Measurements from ENCODE around the gene PCSK4. TPM values are rescaled to one million over a fixed set of nuclear protein-coding genes. Genes with fewer than 3 reads are reported as not detected.

PCSK4 gene
- total and polyA plus RNA-seq, 2 of the 13 experiments (the other 11 are each of a cell fraction or from before 2014, with no cell fraction given): 2.0 to 2.7 TPM

GRCh38 chr19:1522838-1523237, 32.7 kb upstream of the PCSK4 start (continued):
- TF ChIP-seq, protein P1, sequence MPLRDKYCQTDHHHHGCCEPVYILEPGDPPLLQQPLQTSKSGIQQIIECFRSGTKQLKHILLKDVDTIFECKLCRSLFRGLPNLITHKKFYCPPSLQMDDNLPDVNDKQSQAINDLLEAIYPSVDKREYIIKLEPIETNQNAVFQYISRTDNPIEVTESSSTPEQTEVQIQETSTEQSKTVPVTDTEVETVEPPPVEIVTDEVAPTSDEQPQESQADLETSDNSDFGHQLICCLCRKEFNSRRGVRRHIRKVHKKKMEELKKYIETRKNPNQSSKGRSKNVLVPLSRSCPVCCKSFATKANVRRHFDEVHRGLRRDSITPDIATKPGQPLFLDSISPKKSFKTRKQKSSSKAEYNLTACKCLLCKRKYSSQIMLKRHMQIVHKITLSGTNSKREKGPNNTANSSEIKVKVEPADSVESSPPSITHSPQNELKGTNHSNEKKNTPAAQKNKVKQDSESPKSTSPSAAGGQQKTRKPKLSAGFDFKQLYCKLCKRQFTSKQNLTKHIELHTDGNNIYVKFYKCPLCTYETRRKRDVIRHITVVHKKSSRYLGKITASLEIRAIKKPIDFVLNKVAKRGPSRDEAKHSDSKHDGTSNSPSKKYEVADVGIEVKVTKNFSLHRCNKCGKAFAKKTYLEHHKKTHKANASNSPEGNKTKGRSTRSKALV (CRISPR knock-in tag; IDR thresholded peaks at IDR 0.05): no peak
- TF ChIP-seq USF2 (IDR thresholded peaks at IDR 0.05; ENCODE audit: low read depth, low read length): 0 out of 2 replicates have a peak, but pooled peaks have one; percentile 9
- TF ChIP-seq USF2 (CRISPR knock-in tag; IDR thresholded peaks at IDR 0.05; ENCODE audit: borderline replicate concordance): peak; percentile 37; the same call in 1 of the 2 replicates
- no peak for TF ChIP-seq ZFP36L2 (CRISPR knock-in tag; IDR thresholded peaks at IDR 0.05)
- no peak for TF ChIP-seq PAF1 (CRISPR knock-in tag; IDR thresholded peaks at IDR 0.05)
- TF ChIP-seq LCORL (IDR thresholded peaks at IDR 0.05): no peak
- TF ChIP-seq LCORL (CRISPR knock-in tag; IDR thresholded peaks at IDR 0.05): no peak
- TF ChIP-seq GABPB1 (CRISPR knock-in tag; IDR thresholded peaks at IDR 0.05): peak; percentile 16; the same call in 1 of the 2 replicates
- TF ChIP-seq ZBTB46 (CRISPR knock-in tag; IDR thresholded peaks at IDR 0.05; ENCODE audit: borderline replicate concordance): no peak
- TF ChIP-seq FOXO1 (CRISPR knock-in tag; IDR thresholded peaks at IDR 0.05): no peak
- no peak for TF ChIP-seq KDM6A (CRISPR knock-in tag; IDR thresholded peaks at IDR 0.05; ENCODE audit: low read depth)
- TF ChIP-seq ZNF703 (CRISPR knock-in tag; IDR thresholded peaks at IDR 0.05; ENCODE audit: borderline replicate concordance): no peak
- no peak for TF ChIP-seq MEF2D (CRISPR knock-in tag; IDR thresholded peaks at IDR 0.05)
- TF ChIP-seq ZNF138 (CRISPR knock-in tag; IDR thresholded peaks at IDR 0.05; ENCODE audit: low read depth): no peak
- no peak for TF ChIP-seq BRD4 (CRISPR knock-in tag; IDR thresholded peaks at IDR 0.05)
- TF ChIP-seq, protein P2, sequence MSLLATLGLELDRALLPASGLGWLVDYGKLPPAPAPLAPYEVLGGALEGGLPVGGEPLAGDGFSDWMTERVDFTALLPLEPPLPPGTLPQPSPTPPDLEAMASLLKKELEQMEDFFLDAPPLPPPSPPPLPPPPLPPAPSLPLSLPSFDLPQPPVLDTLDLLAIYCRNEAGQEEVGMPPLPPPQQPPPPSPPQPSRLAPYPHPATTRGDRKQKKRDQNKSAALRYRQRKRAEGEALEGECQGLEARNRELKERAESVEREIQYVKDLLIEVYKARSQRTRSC (CRISPR knock-in tag; IDR thresholded peaks at IDR 0.05; ENCODE audit: low read depth): no peak
- TF ChIP-seq ZNF605 (CRISPR knock-in tag; IDR thresholded peaks at IDR 0.05): no peak
- no peak for TF ChIP-seq NPAS2 (CRISPR knock-in tag; IDR thresholded peaks at IDR 0.05; ENCODE audit: borderline replicate concordance)
- no peak for TF ChIP-seq ZNF75D (CRISPR knock-in tag; IDR thresholded peaks at IDR 0.05; ENCODE audit: borderline replicate concordance)
- no peak for TF ChIP-seq PRPF4 (IDR thresholded peaks at IDR 0.05; ENCODE audit: low read depth, low read length, poor library complexity, severe bottlenecking)
- TF ChIP-seq ZSCAN21 (CRISPR knock-in tag; IDR thresholded peaks at IDR 0.05; ENCODE audit: borderline replicate concordance): no peak
- TF ChIP-seq ZNF83 (CRISPR knock-in tag; IDR thresholded peaks at IDR 0.05; ENCODE audit: borderline replicate concordance): no peak
- TF ChIP-seq ZNF607 (CRISPR knock-in tag; IDR thresholded peaks at IDR 0.05; ENCODE audit: borderline replicate concordance): no peak
- TF ChIP-seq TGIF2 (CRISPR knock-in tag; IDR thresholded peaks at IDR 0.05): no peak
- no peak for TF ChIP-seq JARID2 (CRISPR knock-in tag; IDR thresholded peaks at IDR 0.05; ENCODE audit: insufficient replicate concordance)
- TF ChIP-seq ZNF564 (CRISPR knock-in tag; IDR thresholded peaks at IDR 0.05): no peak
- TF ChIP-seq ZNF720 (CRISPR knock-in tag; IDR thresholded peaks at IDR 0.05): no peak

Measured in HepG2 (cell line).